Measurements from ENCODE around the gene TRIP6.

GRCh38 chr7:100882785-100883526 lies 15.8 kb downstream of the TRIP6 start:
- TF ChIP-seq POLR2A (IDR thresholded peaks at IDR 0.05) (no peak), CTCF (IDR thresholded peaks at IDR 0.05) (no peak), EP300 (IDR thresholded peaks at IDR 0.05) (no peak)
